ENCODE results near the gene ITGA1. TPM values are rescaled to one million over a fixed set of nuclear protein-coding genes. Genes with fewer than 3 reads are reported as not detected.
A peak's percentile ranks its signal among the peaks of the same experiment; 100 is the strongest.

The ITGA1 gene
- total and polyA plus RNA-seq, 2 of the 13 experiments (the other 11 are each of a cell fraction or from before 2014, with no cell fraction given): 23.1 to 28.6 TPM

GRCh38 chr5:52997424-52997823, 209.7 kb downstream of the ITGA1 start (continued):
- TF ChIP-seq DRAP1 (CRISPR knock-in tag; IDR thresholded peaks at IDR 0.05): peak; percentile 45; the same call in 1 of the 2 replicates
- TF ChIP-seq MAX (IDR thresholded peaks at IDR 0.05): 0 out of 2 replicates have a peak, but pooled peaks have one; percentile 13
- peak in 1 of 2 experiments; percentile 41; a peak in 2 of 4 replicates for TF ChIP-seq POLR2A (IDR thresholded peaks at IDR 0.05; ENCODE audit: insufficient read depth in 1 of 2, low read depth in 2 of 2, low read length in 2 of 2)
- no peak for TF ChIP-seq ZNF407 (CRISPR knock-in tag; IDR thresholded peaks at IDR 0.05; ENCODE audit: not compliant biosample characterization)
- TF ChIP-seq ZNF292 (CRISPR knock-in tag; IDR thresholded peaks at IDR 0.05; ENCODE audit: borderline replicate concordance, low read depth): peak; percentile 55; the same call in 1 of the 2 replicates
- peak; percentile 64 for TF ChIP-seq RARA (CRISPR knock-in tag; IDR thresholded peaks at IDR 0.05)
- TF ChIP-seq REPIN1 (CRISPR knock-in tag; IDR thresholded peaks at IDR 0.05; ENCODE audit: borderline replicate concordance, low read depth): no peak
- TF ChIP-seq ZNF362 (CRISPR knock-in tag; IDR thresholded peaks at IDR 0.05; ENCODE audit: borderline replicate concordance): peak; percentile 25; the same call in 1 of the 2 replicates
- TF ChIP-seq TP53 (CRISPR knock-in tag; conservative IDR thresholded peaks at IDR 0.05): no peak
- peak; percentile 57; the same call in 1 of the 2 replicates for TF ChIP-seq HMG20A (CRISPR knock-in tag; IDR thresholded peaks at IDR 0.05; ENCODE audit: borderline replicate concordance)
- TF ChIP-seq ZNF768 (CRISPR knock-in tag; IDR thresholded peaks at IDR 0.05): no peak
- peak; percentile 93 for TF ChIP-seq GATAD2A (CRISPR knock-in tag; IDR thresholded peaks at IDR 0.05)
- peak; percentile 54; the same call in 1 of the 2 replicates for TF ChIP-seq POGZ (CRISPR knock-in tag; IDR thresholded peaks at IDR 0.05)
- TF ChIP-seq MYPOP (CRISPR knock-in tag; IDR thresholded peaks at IDR 0.05): peak; percentile 29; the same call in 1 of the 2 replicates
- peak; percentile 56 for TF ChIP-seq HDAC1 (CRISPR knock-in tag; IDR thresholded peaks at IDR 0.05)
- no peak for TF ChIP-seq PCBP1 (IDR thresholded peaks at IDR 0.05; ENCODE audit: borderline replicate concordance, low read depth, low read length)
- TF ChIP-seq ZFY (CRISPR knock-in tag; IDR thresholded peaks at IDR 0.05): peak; percentile 32; the same call in 1 of the 2 replicates
- no peak for TF ChIP-seq REXO4 (CRISPR knock-in tag; IDR thresholded peaks at IDR 0.05; ENCODE audit: borderline replicate concordance)
- no peak for TF ChIP-seq HNRNPK (IDR thresholded peaks at IDR 0.05; ENCODE audit: low read depth, low read length, poor library complexity, severe bottlenecking)
- TF ChIP-seq TBX2 (CRISPR knock-in tag; IDR thresholded peaks at IDR 0.05; ENCODE audit: borderline replicate concordance): peak; percentile 57; the same call in 1 of the 2 replicates

All from HepG2 (cell line).